ENCODE measurements around the gene AKAP11. TPM values are rescaled to one million over a fixed set of nuclear protein-coding genes. Genes with fewer than 3 reads are reported as not detected.

AKAP11 gene
- total RNA-seq, 4 donors from 2014 or later, result 15.0 to 34.6 (median 26.5) TPM

- no peak for DNase-seq
- H3K36me3 ChIP-seq, result peaks cover 0 to 15% (median 5%) of the 10 kb centered on the region in 4 donors
- H3K4me3 ChIP-seq, result no peak overlapping the region
- no peaks in the 10 kb centered on the region for H3K27me3 ChIP-seq
- no peaks in the 10 kb centered on the region for H3K9me3 ChIP-seq
- TF ChIP-seq, protein P1, sequence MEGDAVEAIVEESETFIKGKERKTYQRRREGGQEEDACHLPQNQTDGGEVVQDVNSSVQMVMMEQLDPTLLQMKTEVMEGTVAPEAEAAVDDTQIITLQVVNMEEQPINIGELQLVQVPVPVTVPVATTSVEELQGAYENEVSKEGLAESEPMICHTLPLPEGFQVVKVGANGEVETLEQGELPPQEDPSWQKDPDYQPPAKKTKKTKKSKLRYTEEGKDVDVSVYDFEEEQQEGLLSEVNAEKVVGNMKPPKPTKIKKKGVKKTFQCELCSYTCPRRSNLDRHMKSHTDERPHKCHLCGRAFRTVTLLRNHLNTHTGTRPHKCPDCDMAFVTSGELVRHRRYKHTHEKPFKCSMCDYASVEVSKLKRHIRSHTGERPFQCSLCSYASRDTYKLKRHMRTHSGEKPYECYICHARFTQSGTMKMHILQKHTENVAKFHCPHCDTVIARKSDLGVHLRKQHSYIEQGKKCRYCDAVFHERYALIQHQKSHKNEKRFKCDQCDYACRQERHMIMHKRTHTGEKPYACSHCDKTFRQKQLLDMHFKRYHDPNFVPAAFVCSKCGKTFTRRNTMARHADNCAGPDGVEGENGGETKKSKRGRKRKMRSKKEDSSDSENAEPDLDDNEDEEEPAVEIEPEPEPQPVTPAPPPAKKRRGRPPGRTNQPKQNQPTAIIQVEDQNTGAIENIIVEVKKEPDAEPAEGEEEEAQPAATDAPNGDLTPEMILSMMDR (IDR thresholded peaks at IDR 0.05), result no peak
- TF ChIP-seq EP300 (IDR thresholded peaks at IDR 0.05; ENCODE audit: low read depth), result no peak
- no peak for TF ChIP-seq POLR2AphosphoS5 (IDR thresholded peaks at IDR 0.05)
- TF ChIP-seq POLR2A (IDR thresholded peaks at IDR 0.05), result no peak
- in situ Hi-C loops (cut with MboI; ENCODE audit: low pct_ligation_motif_present in 1 of 4, low pct_unique_long_range_greater_than_20kb in 1 of 4, low sequenced_read_pairs in 3 of 4), result no loop called here
- H3K27ac ChIP-seq, result no peak overlapping the region
- intact Hi-C loops (cut with DNase I; ENCODE audit: low total_unique reads), result no loop called here
- H3K4me1 ChIP-seq, result no peaks in the 10 kb centered on the region
- WGBS, 2 donors (ENCODE audit: low coverage in 1 of 2), result 100% methylated on average over 1 of the region's 1 CpG
Measured at GRCh38 chr13:42228527-42228926, 43.4 kb upstream of the AKAP11 start.

GRCh38 chr13:42229287-42229686 is 42.7 kb upstream of the AKAP11 start:
- WGBS, 2 donors (ENCODE audit: low coverage in 1 of 2), result 63 to 87% methylated on average over 3 of the region's 3 CpGs
- intact Hi-C loops (cut with DNase I; ENCODE audit: low total_unique reads), result no loop called here

GRCh38 chr13:42232671-42233070 is 39.3 kb upstream of the AKAP11 start:
- H3K4me1 ChIP-seq, result no peaks in the 10 kb centered on the region
- 89 to 90% methylated on average over 4 of the region's 4 CpGs for WGBS, 2 donors (ENCODE audit: low coverage in 1 of 2)
- intact Hi-C loops (cut with DNase I; ENCODE audit: low total_unique reads) (no loop called here), in situ Hi-C loops (cut with MboI; ENCODE audit: low pct_ligation_motif_present in 1 of 4, low pct_unique_long_range_greater_than_20kb in 1 of 4, low sequenced_read_pairs in 3 of 4) (no loop called here)
- no peak overlapping the region for H3K4me3 ChIP-seq
- TF ChIP-seq POLR2AphosphoS5 (IDR thresholded peaks at IDR 0.05) (no peak), POLR2A (IDR thresholded peaks at IDR 0.05) (no peak), EP300 (IDR thresholded peaks at IDR 0.05; ENCODE audit: low read depth) (no peak)
- TF ChIP-seq, protein P1 (IDR thresholded peaks at IDR 0.05), result no peak
- peaks cover 0 to 7% (median 3%) of the 10 kb centered on the region in 4 donors for H3K36me3 ChIP-seq
- no peak for DNase-seq
- no peaks in the 10 kb centered on the region for H3K27me3 ChIP-seq
- H3K27ac ChIP-seq, result no peak overlapping the region
- H3K9me3 ChIP-seq, result no peaks in the 10 kb centered on the region

More at GRCh38 chr13:42229287-42229686, 42.7 kb upstream of the AKAP11 start:
- DNase-seq, result no peak
- in situ Hi-C loops (cut with MboI; ENCODE audit: low pct_ligation_motif_present in 1 of 4, low pct_unique_long_range_greater_than_20kb in 1 of 4, low sequenced_read_pairs in 3 of 4), result no loop called here
- no peak overlapping the region for H3K4me3 ChIP-seq
- H3K27me3 ChIP-seq, result no peaks in the 10 kb centered on the region
- peaks cover 0 to 13% (median 5%) of the 10 kb centered on the region in 4 donors for H3K36me3 ChIP-seq
- no peak overlapping the region for H3K27ac ChIP-seq
- TF ChIP-seq, protein P1 (IDR thresholded peaks at IDR 0.05), result no peak
- TF ChIP-seq POLR2AphosphoS5 (IDR thresholded peaks at IDR 0.05) (no peak), POLR2A (IDR thresholded peaks at IDR 0.05) (no peak), EP300 (IDR thresholded peaks at IDR 0.05; ENCODE audit: low read depth) (no peak)
- no peaks in the 10 kb centered on the region for H3K9me3 ChIP-seq
- H3K4me1 ChIP-seq, result no peaks in the 10 kb centered on the region

GRCh38 chr13:42233726-42234125 is 38.2 kb upstream of the AKAP11 start:
- WGBS, 2 donors (ENCODE audit: low coverage in 1 of 2), result 75 to 83% methylated on average over 1 of the region's 1 CpG
- in situ Hi-C loops (cut with MboI; ENCODE audit: low pct_ligation_motif_present in 1 of 4, low pct_unique_long_range_greater_than_20kb in 1 of 4, low sequenced_read_pairs in 3 of 4) (no loop called here), intact Hi-C loops (cut with DNase I; ENCODE audit: low total_unique reads) (no loop called here)
- Histone ChIP-seq H3K27me3 (no peaks in the 10 kb centered on the region), H3K36me3 (peaks cover 0 to 7% (median 3%) of the 10 kb centered on the region in 4 donors), H3K4me3 (no peak overlapping the region), H3K4me1 (no peaks in the 10 kb centered on the region), H3K9me3 (no peaks in the 10 kb centered on the region), H3K27ac (no peak overlapping the region)
- TF ChIP-seq, protein P1 (IDR thresholded peaks at IDR 0.05), result no peak
- TF ChIP-seq POLR2AphosphoS5 (IDR thresholded peaks at IDR 0.05), result no peak
- TF ChIP-seq EP300 (IDR thresholded peaks at IDR 0.05; ENCODE audit: low read depth), result no peak
- no peak for TF ChIP-seq POLR2A (IDR thresholded peaks at IDR 0.05)
- no peak for DNase-seq

All from transverse colon (tissue), 4 donors.